OCI-LY7 (cell line): ENCODE results near the gene CDC20B.

Source experiments
- CTCF ChIP-seq: fragments of 200-600 bp; sonication (generic); conservative IDR thresholded peaks from 2 replicates; pipeline ENCODE4 v1.5.1; 2014; ENCODE audit warnings: mild to moderate bottlenecking, antibody characterized with exemption, low read length, moderate library complexity, mixed read lengths
- EZH2phosphoT487 ChIP-seq: fragments of 200-600 bp; sonication (generic); IDR thresholded peaks from 2 replicates; pipeline ENCODE4 v1.6.1; 2018; ENCODE audit warnings: low read depth, borderline replicate concordance, mild to moderate bottlenecking, mixed run types, antibody characterized with exemption, low read length, moderate library complexity, mixed read lengths

GRCh38 chr5:55219770-55220169, 46.8 kb upstream of the CDC20B start:
- TF ChIP-seq CTCF (no peak), EZH2phosphoT487 (no peak)
